Measurements from ENCODE around the gene PRKCZ. TPM values are rescaled to one million over a fixed set of nuclear protein-coding genes. Genes with fewer than 3 reads are reported as not detected.

Gene PRKCZ
- total and polyA plus RNA-seq, 12 donors = 8.4 to 18.4 (median 14.5) TPM

- peak overlapping the region; percentile 11 to 50 (median 43) for H3K4me3 ChIP-seq
- no peaks in the 10 kb centered on the region for H3K27me3 ChIP-seq
- H3K27ac ChIP-seq = peak overlapping the region; percentile 94 to 100 (median 98)
- 9 to 12% methylated on average over 45 to 49 of the region's 49 CpGs for WGBS, 2 donors
- DNase-seq = peak; percentile 93 to 97
- intact Hi-C loops (cut with DNase I) = loop anchor here in 2 of 10 donors (1.0 to 5.0 kb wide), 3 partner anchors 14 to 99 kb away; no protein-coding TSS in a partner anchor
- peak; percentile 42 to 81 (median 76) for ATAC-seq
- peaks cover 33 to 73% (median 55%) of the 10 kb centered on the region in 9 donors for H3K4me1 ChIP-seq
- no peaks in the 10 kb centered on the region for H3K9me3 ChIP-seq
- H3K36me3 ChIP-seq = no peaks in the 10 kb centered on the region
- TF ChIP-seq, protein P1, sequence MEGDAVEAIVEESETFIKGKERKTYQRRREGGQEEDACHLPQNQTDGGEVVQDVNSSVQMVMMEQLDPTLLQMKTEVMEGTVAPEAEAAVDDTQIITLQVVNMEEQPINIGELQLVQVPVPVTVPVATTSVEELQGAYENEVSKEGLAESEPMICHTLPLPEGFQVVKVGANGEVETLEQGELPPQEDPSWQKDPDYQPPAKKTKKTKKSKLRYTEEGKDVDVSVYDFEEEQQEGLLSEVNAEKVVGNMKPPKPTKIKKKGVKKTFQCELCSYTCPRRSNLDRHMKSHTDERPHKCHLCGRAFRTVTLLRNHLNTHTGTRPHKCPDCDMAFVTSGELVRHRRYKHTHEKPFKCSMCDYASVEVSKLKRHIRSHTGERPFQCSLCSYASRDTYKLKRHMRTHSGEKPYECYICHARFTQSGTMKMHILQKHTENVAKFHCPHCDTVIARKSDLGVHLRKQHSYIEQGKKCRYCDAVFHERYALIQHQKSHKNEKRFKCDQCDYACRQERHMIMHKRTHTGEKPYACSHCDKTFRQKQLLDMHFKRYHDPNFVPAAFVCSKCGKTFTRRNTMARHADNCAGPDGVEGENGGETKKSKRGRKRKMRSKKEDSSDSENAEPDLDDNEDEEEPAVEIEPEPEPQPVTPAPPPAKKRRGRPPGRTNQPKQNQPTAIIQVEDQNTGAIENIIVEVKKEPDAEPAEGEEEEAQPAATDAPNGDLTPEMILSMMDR (IDR thresholded peaks at IDR 0.05) = peak in 8 of 9 donors; percentile 6 to 53 (median 45)
These were observed 162.6 kb downstream of the PRKCZ start for GRCh38 chr1:2212532-2213491.

GRCh38 chr1:2213576-2214505, 163.6 kb downstream of the PRKCZ start:
- peak overlapping the region in 9 of 10 donors; percentile 21 to 50 (median 45) for H3K4me3 ChIP-seq
- H3K36me3 ChIP-seq = no peaks in the 10 kb centered on the region
- intact Hi-C loops (cut with DNase I) = loop anchor here in 2 of 10 donors (1.0 to 5.0 kb wide), 3 partner anchors 13 to 98 kb away; no protein-coding TSS in a partner anchor
- peak; percentile 85 to 90 for DNase-seq
- H3K27me3 ChIP-seq = no peaks in the 10 kb centered on the region
- peak; percentile 57 to 82 (median 79) for ATAC-seq
- H3K9me3 ChIP-seq = no peaks in the 10 kb centered on the region
- H3K4me1 ChIP-seq = peaks cover 24 to 63% (median 45%) of the 10 kb centered on the region in 9 donors
- TF ChIP-seq, protein P1 (IDR thresholded peaks at IDR 0.05) = no peak
- 22 to 23% methylated on average over 31 to 32 of the region's 32 CpGs for WGBS, 2 donors
- H3K27ac ChIP-seq = peak overlapping the region; percentile 94 to 100 (median 98)

DNA sequence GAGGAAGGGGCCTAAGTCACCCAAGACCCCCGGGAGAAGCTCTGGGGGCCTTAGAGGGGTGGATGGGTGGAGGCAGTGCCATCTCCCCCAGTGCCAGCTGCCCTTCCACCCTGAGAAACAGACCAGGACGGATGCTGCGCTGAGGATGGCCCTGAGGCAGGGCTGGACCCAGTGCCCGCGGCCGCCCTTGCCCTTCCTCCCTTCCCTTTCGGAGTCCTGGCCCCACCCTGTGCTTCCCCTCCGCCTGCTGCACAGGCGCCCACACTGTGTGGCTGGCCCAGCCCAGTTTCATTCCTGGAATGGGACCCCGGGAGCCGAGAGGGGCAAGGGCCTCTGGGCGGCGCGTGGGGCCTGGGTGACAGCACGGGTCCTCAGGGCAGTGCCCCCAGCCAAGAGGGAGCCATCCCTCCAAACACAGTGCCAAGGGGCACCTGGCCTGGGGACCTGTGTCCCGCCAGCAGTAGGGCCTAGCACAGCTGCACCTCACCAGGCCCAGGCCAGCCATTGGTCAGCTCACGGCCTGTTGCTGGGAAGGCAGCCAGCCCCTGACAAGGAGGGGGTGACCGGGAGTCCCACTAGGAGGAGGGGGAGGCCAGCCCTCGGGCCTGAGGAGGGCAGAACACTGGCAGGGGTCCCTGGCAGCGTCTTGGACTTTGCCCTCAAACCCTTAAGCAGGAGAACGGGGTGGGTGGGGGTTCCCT, 164.5 kb downstream of the PRKCZ start:
- Histone ChIP-seq H3K36me3 (no peaks in the 10 kb centered on the region), H3K27me3 (no peaks in the 10 kb centered on the region), H3K9me3 (no peaks in the 10 kb centered on the region), H3K4me3 (peak overlapping the region in 7 of 10 donors; percentile 21 to 50 (median 45)), H3K4me1 (peaks cover 24 to 55% (median 39%) of the 10 kb centered on the region in 9 donors), H3K27ac (peak overlapping the region; percentile 94 to 100 (median 98))
- DNase-seq (peak; percentile 60), ATAC-seq (peak; percentile 17 to 43 (median 24))
- intact Hi-C loops (cut with DNase I) = loop anchor here in 1 of 10 donors (5.0 kb wide), 1 partner anchor 98 kb away; no protein-coding TSS in a partner anchor
- TF ChIP-seq, protein P1 (IDR thresholded peaks at IDR 0.05) = no peak
- WGBS, 2 donors = 37 to 45% methylated on average over 21 of the region's 21 CpGs
